Endometrial microvascular endothelial cells (primary cell): ENCODE measurements around the gene KCNK3. TPM values are rescaled to one million over a fixed set of nuclear protein-coding genes. Genes with fewer than 3 reads are reported as not detected.
"Not testable (repeated sequence)": the region's sequence is repeated elsewhere in the genome, so short reads cannot be mapped to it uniquely, and the experiment has no call there.

Source experiments
- in situ Hi-C: cut with HindIII; loops from 2 replicates; pipeline ENCODE4 v1.10.0; 2017; ENCODE audit warnings: low sequenced_read_pairs, low pct_unique_long_range_greater_than_20kb; ENCODE audit errors: inconsistent ontology term
- total RNA-seq: library from RNA; depleted of rRNA; stranded (reverse); fragments of >200 nt; gene quantifications from one replicate; pipeline ENCODE4 v1.2.3, GENCODE V29; 2015; ENCODE audit errors: inconsistent ontology term

The KCNK3 gene
- total RNA-seq, 1 donor from 2014 or later: not detected

DNA sequence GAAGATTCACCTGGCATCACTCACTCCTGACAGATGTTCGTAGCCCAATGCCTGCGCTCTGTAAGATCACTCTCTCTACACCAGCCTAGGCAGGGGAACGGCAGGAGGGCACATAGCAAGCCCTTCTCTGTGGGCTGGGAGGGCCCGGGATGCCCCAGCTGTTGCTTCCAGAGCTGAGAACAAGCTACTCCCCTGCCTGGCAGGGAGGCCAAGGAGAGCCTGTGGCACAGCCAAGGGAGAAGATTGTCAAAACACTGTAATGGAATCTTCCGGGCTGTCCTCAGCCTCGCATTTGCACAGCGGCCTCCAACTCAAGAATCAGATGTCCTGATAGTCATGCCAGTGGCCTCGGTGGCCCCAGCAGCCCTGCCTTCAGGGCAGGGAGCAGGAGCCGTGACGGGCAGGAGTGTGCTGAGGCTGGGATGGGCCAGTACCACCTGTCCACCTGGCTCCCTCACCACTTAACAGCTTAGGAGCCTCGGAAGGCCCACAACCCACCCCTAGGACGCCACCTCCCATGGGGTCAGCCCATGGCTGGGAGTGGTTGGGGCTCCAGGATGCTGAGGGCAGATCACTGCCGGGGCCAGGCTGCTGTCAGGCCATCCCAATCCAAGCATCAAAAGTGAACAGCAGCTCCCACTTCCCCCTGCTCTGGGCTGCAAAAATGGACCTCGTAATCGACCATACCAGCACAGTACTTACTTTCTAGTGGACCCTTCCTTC lies 49.7 kb downstream of the KCNK3 start:
- in situ Hi-C loops: no loop called here

DNA sequence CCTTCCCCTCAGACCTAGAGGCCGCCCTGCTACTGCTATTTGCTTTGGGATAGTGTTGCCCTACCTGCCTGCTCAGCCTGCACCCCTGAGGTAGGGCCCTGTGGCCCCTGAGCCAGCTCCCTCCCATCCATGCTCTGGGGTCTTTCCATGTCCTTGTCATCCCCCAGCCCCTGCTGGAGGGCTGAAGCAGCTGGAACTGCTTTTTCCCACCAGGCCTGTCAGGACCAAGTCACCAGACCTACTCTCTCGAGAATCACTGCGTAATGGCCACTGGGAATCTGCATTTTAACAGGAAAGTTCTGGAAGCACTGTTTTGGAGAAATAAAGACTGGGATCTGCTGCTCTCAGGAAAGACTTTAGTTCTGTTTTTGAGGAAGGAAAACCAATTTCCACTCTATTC lies 51.3 kb downstream of the KCNK3 start:
- in situ Hi-C loops: no loop called here

DNA sequence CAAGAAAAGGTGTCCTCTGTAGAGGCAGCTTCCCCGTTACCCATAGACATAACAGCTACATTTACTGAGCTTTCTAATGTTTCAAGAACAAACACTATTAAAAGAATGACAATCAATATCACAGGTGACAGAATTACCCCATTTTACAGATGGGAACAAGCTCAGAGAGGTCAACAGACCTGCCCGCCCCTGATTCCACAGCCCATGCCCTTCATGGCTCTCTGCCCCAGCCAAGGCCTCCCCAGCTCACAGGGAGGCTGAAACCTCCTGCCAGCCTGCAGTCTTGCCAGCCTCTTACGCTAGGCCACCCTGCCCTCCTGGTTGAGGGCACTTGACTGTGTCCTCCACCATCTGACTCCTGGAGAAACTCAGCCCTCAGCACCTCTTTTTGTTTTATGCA lies 52.4 kb downstream of the KCNK3 start:
- in situ Hi-C loops: no loop called here

DNA sequence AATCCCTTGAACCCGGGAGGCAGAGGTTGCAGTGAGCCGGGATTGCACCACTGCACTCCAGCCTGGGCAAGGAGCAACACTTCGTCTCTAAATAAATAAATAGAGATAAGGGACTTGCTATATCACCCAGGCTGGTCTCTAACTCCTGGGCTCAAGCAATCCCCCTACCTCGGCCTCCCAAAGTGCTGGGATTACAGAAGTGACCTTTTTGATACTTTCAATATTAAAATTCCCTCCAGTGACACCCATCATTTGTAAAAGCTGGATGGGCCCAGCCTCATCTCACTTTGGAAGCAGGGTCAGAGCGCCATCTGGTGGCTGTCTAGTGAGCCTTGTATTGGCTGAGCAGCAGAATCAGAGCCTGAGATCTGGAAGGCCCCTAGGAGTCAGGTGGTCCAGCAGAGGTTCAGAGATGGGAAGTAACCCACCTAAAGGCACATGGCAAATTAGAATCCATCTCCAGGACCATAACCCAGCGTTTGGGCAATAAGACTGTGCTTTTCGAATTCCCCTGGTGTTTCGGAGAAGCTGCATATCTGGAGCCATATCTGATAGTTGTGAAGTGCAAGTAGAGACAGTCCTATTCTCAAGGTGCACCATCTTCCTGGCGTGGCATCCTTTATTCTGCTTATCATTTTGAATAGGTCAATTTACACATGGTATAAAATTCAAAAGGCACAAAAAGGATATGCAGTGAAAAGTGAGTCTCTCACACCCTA lies 53.2 kb downstream of the KCNK3 start:
- in situ Hi-C loops: no loop called here

DNA sequence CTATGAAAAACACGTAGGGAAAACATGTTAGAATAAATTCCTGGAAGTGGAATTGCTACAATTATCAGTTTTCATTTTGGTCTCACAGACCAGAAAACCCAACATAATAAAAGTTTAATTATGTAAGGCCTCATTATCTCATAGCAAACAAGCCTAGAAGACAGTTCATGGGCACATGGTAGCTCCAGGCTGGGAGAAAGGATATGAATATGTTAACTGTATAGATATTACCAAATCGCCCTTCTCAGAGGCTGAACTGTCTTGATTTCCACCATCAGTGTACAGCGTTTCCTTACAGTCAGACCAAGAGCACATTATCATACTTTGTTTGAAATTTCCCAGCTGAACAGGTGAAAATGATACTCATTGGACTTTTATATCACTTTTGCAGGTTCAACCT lies 54.4 kb downstream of the KCNK3 start:
- in situ Hi-C loops: no loop called here

DNA sequence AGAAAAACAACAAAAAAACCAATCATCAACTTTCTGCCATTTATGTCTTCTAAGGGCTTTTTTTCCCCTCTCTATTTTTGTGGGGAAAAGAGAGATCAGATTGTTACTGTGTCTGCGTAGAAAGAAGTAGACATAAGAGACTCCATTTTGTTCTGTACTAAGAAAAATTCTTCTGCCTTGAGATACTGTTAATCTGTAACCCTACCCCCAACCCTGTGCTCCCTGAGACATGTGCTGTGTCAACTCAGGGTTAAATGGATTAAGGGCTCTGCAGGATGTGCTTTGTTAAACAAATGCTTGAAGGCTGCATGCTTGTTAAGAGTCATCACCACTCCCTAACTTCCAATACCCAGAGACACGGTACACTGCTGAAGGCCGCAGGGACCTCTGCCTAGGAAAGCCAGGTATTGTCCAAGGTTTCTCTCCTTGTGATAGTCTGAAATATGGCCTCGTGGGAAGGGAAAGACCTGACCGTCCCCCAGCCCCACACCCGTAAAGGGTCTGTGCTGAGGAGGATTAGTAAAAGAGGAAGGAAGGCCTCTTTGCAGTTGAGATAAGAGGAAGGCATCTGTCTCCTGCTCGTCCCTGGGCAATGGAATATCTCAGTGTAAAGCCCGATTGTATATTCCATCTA lies 57.4 kb downstream of the KCNK3 start:
- in situ Hi-C loops: not testable (repeated sequence)

DNA sequence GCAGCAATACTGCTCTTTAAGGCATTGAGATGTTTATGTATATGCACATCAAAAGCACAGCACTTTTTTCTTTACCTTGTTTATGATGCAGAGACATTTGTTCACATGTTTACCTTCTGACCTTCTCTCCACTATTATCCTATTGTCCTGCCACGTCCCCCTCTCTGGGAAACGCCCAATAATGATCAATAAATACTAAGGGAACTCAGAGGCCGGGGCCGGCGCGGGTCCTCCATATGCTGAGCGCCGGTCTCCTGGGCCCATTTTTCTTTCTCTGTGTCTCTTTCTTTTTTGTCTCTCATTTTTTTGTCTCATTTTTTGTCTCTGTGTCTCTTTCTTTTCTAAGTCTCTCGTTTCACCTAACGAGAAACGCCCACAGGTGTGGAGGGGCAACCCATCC lies 57.9 kb downstream of the KCNK3 start:
- in situ Hi-C loops: not testable (repeated sequence)

DNA sequence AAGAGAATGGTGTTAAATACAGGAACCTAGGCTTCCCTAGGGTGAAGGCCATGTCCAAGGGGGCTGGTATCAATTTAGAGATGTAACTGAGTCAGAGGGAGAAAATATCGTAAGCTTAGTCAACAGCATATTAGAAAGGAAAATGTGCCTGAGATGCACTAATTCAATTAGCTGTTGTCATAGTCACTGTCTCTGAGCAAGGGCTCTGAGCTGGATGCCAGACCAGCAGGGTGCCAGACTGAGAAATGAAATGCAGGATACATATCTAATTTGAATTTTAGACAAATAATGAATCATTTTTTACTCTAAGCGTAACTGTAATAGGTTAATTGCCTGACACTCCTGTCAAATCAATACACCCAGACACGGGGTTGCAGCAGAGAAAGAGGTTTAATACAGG lies 60.1 kb downstream of the KCNK3 start:
- in situ Hi-C loops: no loop called here

DNA sequence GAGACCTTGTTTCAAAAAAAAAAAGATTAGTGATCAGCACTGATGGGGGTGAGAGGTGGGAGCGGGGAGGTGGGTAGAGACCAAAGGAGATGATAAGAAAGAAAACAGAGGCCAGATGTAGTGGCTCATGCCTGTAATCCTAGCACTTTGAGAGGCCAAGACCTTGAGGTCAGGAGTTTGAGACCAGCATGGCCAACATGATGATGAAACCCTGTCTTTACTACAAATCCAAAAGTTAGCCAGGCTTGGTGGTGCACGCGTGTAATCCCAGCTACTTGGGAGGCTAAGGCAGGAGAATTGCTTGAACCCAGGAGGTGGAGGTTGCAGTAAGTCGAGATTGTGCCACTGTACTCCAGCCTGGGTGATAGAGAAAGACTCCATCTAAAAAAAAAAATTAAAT lies 62.0 kb downstream of the KCNK3 start:
- in situ Hi-C loops: no loop called here

DNA sequence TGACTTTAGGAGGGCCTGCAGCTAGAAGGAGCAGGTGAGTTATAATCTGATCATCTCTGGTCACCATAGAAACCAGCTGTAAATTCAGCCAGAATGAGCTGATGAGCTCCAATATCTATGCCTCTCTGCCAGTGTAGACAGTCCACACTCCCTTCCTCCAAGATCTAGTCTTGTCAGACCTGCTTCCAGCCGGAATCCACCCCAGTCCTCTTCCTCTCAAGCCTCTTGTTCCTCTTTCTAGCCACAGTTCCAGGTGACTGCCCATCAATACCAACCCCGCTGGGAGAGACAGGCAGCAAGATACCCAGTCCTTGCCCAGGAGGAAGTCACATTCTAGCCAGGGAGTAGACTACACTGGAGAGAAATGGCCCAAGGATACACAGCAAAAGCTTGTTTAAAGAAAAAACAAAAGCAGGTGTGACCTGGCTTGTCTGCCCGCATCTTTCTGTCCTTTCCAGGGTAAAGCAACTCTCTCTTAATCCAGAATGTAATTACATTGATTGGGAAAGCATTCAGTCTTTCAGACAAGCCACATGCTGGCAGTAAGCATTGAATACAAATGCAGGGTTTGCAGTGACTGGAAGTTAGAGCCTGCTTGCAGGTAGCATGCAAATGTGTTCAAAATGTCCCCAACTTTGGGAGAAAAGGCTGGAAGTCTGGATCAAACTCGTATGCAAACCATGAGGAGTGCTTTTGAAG lies 62.6 kb downstream of the KCNK3 start:
- in situ Hi-C loops: no loop called here

DNA sequence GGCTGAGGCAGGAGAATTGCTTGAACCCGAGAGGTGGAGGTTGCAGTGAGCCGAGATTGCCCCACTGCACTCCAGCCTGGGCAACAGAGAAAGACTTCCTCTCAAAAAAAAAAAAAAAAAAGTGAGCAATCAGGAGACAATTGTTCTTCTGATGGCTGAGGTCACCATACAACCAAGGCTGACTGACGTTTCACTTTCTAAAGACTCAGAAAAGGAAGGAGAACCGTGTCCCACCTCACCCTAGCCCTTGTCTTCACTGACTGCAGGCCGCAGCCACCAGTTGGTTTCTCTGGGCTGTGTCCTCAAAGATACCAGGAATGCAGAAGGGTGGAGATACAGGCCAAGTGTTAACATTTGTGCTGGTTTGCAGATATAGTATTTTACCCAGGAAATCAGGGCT lies 63.8 kb downstream of the KCNK3 start:
- in situ Hi-C loops: no loop called here

DNA sequence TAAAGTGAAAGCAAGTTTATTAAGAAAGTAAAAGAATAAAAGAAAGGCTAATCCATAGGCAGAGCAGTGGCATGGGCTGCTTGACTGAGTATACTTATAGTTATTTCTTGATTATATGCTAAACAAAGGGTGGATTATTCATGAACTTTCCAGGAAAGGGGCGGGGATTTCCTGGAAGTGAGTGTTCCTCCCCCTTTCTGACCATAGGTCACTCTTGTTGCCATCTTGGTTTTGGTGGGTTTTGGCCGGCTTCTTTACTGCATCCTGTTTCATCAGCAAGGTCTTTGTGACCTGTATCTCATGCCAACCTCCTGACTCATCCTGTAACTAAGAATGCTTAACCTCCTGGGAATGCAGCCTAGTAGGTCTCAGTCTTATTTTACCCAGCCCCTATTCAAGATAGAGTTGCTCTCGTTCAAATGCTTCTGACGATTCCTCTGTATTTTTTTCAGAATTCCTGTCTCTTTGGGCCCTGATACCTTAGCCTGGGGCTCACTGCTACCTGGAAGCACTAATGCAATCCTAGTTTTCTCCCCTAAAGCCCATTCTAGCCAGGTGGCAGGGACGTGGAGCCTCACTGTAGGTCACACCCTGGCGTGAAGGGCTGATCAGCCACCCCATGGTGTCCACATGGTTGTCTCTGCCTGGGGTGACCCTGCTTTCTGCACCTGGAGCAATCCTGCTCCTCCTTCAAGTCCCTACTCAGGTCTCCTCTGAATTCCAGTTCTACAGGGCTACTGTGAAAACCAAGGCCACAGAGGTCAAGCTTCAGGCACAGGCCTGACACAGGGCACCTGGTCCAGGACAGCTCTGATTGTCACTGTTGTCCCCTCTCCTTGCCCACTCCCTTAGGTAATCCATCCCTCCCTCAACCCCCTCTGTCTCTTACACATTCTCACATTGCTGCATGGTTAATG lies 65.6 kb downstream of the KCNK3 start:
- in situ Hi-C loops: no loop called here

DNA sequence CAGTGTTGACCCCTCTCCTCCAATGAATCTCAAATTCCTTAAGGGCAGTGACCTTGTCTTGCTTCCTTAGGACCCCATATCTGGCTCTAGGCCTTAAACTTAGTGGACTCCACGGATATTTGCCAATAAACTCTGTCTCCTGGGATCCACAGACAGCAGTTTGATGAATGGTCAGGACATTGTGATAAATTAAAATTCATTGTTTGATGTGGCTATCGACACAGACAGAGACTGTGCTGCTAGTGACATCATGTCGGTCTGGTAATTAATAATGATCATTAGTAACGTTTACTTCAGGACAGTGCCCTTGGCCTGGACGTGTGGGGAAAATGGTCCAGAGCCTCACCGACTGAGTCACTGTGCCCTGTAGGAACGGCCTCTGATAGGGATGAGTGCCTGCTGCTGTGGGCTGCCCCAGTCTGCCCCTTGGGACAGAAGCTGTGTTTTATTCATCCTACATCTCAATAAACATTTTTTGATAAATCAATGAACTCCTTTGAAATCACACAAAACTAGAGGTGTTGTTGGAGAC lies 66.3 kb downstream of the KCNK3 start:
- in situ Hi-C loops: no loop called here

DNA sequence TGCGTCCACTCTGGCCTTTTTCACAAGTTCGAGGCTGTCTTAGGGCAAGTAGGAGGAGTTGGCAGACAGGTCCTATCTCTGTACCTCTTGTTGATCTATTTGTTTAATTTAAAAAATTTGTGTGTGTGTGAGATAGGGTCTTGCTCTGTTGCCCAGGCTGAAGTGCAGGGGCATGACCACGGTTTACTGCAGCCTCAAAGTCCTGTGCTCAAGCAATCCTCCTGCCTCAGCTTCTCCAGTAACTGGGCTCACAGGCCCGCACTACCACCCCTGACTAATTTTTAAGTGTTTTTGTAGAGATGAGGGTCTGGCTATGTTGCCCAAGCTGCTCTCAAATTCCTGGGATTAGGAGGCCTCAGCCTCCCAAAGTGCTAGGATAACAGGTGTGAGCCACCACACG lies 67.3 kb downstream of the KCNK3 start:
- in situ Hi-C loops: no loop called here

DNA sequence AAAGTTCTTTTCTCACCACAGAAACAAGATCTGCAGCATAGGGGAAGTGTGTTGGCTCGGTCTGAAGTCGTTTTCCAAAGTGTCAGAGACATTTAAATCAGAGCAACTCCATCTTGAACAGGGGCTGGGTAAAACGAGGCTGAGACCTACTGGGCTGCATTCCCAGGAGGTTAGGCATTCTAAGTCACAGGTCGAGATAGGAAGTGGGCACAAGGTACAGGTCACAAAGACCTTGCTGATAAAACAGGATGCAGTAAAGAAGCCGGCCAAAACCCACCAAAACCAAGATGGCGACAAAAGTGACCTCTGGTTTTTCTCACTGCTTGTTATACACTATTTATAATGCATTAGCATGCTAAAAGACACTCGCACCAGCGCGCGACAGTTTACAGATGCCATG lies 68.5 kb downstream of the KCNK3 start:
- in situ Hi-C loops: not testable (repeated sequence)

DNA sequence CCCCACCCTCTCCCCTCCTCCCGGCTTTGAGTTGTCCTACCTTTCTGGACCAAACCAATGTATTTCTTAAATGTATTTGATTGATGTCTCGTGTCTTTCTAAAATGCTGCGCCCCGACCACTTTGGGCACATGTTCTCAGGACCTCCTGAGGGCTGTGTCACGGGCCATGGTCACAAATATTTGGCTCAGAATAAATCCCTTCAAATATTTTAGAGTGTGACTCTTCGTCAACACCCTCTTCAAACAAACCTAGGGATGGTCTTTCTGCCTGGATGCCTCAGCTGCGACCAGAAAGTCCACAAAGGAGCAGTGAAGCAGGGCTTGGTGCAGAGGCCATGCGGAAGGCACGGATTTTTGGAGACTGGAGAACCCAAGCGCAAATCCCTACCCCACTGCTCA lies 70.5 kb downstream of the KCNK3 start:
- in situ Hi-C loops: no loop called here

DNA sequence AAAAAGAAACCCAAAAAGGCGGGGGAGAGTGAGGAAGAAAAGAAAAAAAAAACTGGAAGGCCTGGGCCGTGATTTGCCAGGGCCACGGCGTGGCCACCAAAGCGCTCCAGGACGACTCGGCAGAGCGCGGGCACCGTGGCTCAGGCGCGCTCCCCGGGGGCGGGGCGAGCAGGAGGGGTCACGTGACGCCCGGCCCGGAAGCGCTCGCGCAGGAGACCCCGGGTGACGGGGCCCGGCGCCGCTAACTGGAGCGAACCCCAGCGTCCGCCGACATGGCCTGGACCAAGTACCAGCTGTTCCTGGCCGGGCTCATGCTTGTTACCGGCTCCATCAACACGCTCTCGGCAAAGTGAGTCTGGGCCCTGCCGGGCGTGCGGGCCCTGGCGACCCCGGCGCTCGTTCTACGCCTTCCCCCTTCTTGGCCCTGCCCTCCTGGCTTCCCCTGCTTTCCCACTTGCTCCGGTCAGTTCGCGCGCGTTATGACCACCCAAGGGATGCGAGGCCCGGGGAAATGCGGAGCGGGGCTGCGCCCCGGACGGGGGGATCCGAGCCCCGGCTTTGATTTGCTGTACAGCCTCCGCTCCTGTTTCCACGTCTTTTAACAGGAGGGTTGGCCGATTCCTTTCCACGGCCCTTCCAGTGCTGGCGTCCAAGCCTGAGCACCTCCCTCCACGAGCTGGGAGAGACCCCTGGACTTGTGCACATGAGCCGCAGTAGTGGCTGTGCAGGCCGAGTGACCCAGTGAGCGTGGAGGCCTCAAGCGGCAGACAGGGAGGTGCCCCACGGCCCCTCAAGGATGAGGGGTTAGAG lies 71.8 kb downstream of the KCNK3 start, which contains the start of gene SLC35F6:
SLC35F6 (plus strand) TSS at position 207 of the 810 bp plus-strand sequence; CDS start at position 273, 66 bp downstream.
- in situ Hi-C loops: no loop called here
